Esophagus muscularis mucosa (tissue), 4 donors: Measurements from ENCODE around the gene WDR20.

Source experiments
- CTCF ChIP-seq, 3 experiments: fragments of 200-600 bp in 2 of 3; fragments of 450-650 bp in 1 of 3; sonication (generic) in 2 of 3; IDR thresholded peaks; one replicate each; pipeline ENCODE4 v1.5.1; 2017 to 2019; ENCODE audit warnings: antibody characterized with exemption in 3 of 3, mild to moderate bottlenecking in 2 of 3, moderate library complexity in 1 of 3
- EP300 ChIP-seq: sonication (generic); formaldehyde crosslinking; IDR thresholded peaks from one replicate; pipeline ENCODE4 v1.6.1; 2017; ENCODE audit warnings: antibody characterized with exemption
- POLR2A ChIP-seq: fragments of 450-650 bp; IDR thresholded peaks from one replicate; pipeline ENCODE4 v1.6.1; 2017; ENCODE audit warnings: antibody characterized with exemption, moderate library complexity, mild to moderate bottlenecking, low read depth
- POLR2AphosphoS5 ChIP-seq, 2 donors: sonication (generic); formaldehyde crosslinking; IDR thresholded peaks; one replicate each; pipeline ENCODE4 v1.6.1; 2017; ENCODE audit warnings: antibody characterized with exemption in 2 of 2

- TF ChIP-seq CTCF (IDR thresholded peaks at IDR 0.05) = no peak
- TF ChIP-seq POLR2AphosphoS5 (IDR thresholded peaks at IDR 0.05) = no peak
- no peak for TF ChIP-seq POLR2A
- TF ChIP-seq EP300 = no peak
These were observed 67.2 kb downstream of the WDR20 start for GRCh38 chr14:102206918-102207317.
